HL-60/S4 treated with retinoic acid at 250 ng/mL for 4 days and 3 days (cell line): ENCODE data around the gene PCSK2.

Source experiments
- in situ Hi-C: fragments of 300-500 bp; cut with MboI; formaldehyde crosslinking; loops from 2 replicates; pipeline ENCODE4 v1.7.0; 2022; ENCODE audit warnings: low sequenced_read_pairs

Gene PCSK2

GRCh38 chr20:17523326-17523725 is 296.5 kb downstream of the PCSK2 start:
- in situ Hi-C loops: loop anchor here (25.0 kb wide), 1 partner anchor 739 kb away; no protein-coding TSS in a partner anchor

- in situ Hi-C loops: loop anchor here (25.0 kb wide), 1 partner anchor 738 kb away; no protein-coding TSS in a partner anchor
These were observed 297.7 kb downstream of the PCSK2 start for GRCh38 chr20:17524560-17524959.

- in situ Hi-C loops: loop anchor here (25.0 kb wide), 1 partner anchor 387 kb away; no protein-coding TSS in a partner anchor
These were observed 298.3 kb downstream of the PCSK2 start for GRCh38 chr20:17525132-17525531.

- in situ Hi-C loops: loop anchor here (25.0 kb wide), 1 partner anchor 387 kb away; no protein-coding TSS in a partner anchor
These were observed 298.8 kb downstream of the PCSK2 start for GRCh38 chr20:17525650-17526049.

GRCh38 chr20:17529586-17529985 is 302.7 kb downstream of the PCSK2 start:
- in situ Hi-C loops: loop anchor here (25.0 kb wide), 1 partner anchor 383 kb away; no protein-coding TSS in a partner anchor

- in situ Hi-C loops: loop anchor here (25.0 kb wide), 1 partner anchor 382 kb away; no protein-coding TSS in a partner anchor
These were observed 303.3 kb downstream of the PCSK2 start for GRCh38 chr20:17530153-17530552.

GRCh38 chr20:17530716-17531664 is 304.1 kb downstream of the PCSK2 start, which contains the start of gene BFSP1:
TSS of gene BFSP1 (minus strand) at chr20:17531379. CDS start at chr20:17531329, 50 bp downstream.
- in situ Hi-C loops: loop anchor here (25.0 kb wide), 1 partner anchor 381 kb away; no protein-coding TSS in a partner anchor

- in situ Hi-C loops: loop anchor here (25.0 kb wide), 1 partner anchor 381 kb away; no protein-coding TSS in a partner anchor
These were observed 304.8 kb downstream of the PCSK2 start for GRCh38 chr20:17531665-17532025.

- in situ Hi-C loops: loop anchor here (25.0 kb wide), 1 partner anchor 379 kb away; no protein-coding TSS in a partner anchor
These were observed 306.6 kb downstream of the PCSK2 start for GRCh38 chr20:17533396-17533795.

- in situ Hi-C loops: loop anchor here (25.0 kb wide), 1 partner anchor 378 kb away; no protein-coding TSS in a partner anchor
These were observed 307.2 kb downstream of the PCSK2 start for GRCh38 chr20:17534077-17534476.
